ENCODE measurements around the gene PRR9. TPM values are rescaled to one million over a fixed set of nuclear protein-coding genes. Genes with fewer than 3 reads are reported as not detected.

PRR9 gene
- total and polyA plus RNA-seq, 8 donors = not detected

- Histone ChIP-seq H3K4me3 (peak overlapping the region in 3 of 4 donors; percentile 10 to 48 (median 27)), H3K27ac (no peak overlapping the region), H3K4me1 (peaks cover 0 to 4% (median 4%) of the 10 kb centered on the region in 3 donors), H3K9me3 (no peaks in the 10 kb centered on the region), H3K36me3 (no peaks in the 10 kb centered on the region), H3K27me3 (peaks cover 0 to 30% (median 10%) of the 10 kb centered on the region in 4 donors)
- peak in 3 of 4 donors; percentile 59 to 64 (median 61) for ATAC-seq
- no peak for FAIRE-seq
- DNase-seq = peak in 5 of 6 donors; percentile 10 to 71 (median 34)
- intact Hi-C loops (cut with DNase I) = no loop called here
- no peak for TF ChIP-seq CTCF (IDR thresholded peaks at IDR 0.05)
- WGBS, 2 donors = 1 to 3% methylated on average over 53 to 80 of the region's 80 CpGs
Measured at GRCh38 chr1:153261281-153262069, 44.1 kb downstream of the PRR9 start.

- Histone ChIP-seq H3K27ac (no peak overlapping the region), H3K27me3 (peaks cover 0 to 30% (median 10%) of the 10 kb centered on the region in 4 donors), H3K4me3 (peak overlapping the region in 1 of 4 donors; percentile 48), H3K9me3 (no peaks in the 10 kb centered on the region), H3K4me1 (peaks cover 0 to 4% (median 4%) of the 10 kb centered on the region in 3 donors), H3K36me3 (no peaks in the 10 kb centered on the region)
- intact Hi-C loops (cut with DNase I) = no loop called here
- 42 to 50% methylated on average over 6 of the region's 6 CpGs for WGBS, 2 donors
- ATAC-seq (no peak), DNase-seq (no peak), FAIRE-seq (no peak)
- no peak for TF ChIP-seq CTCF (IDR thresholded peaks at IDR 0.05)
Measured at GRCh38 chr1:153262070-153262366, 44.6 kb downstream of the PRR9 start.

GRCh38 chr1:153262462-153263157, 45.2 kb downstream of the PRR9 start:
- Histone ChIP-seq H3K9me3 (no peaks in the 10 kb centered on the region), H3K4me3 (no peak overlapping the region), H3K27me3 (peaks cover 0 to 30% (median 10%) of the 10 kb centered on the region in 4 donors), H3K4me1 (peaks cover 0 to 4% (median 4%) of the 10 kb centered on the region in 3 donors), H3K36me3 (no peaks in the 10 kb centered on the region), H3K27ac (no peak overlapping the region)
- FAIRE-seq (no peak), DNase-seq (no peak), ATAC-seq (no peak)
- TF ChIP-seq CTCF (IDR thresholded peaks at IDR 0.05) = no peak
- 50 to 51% methylated on average over 10 of the region's 10 CpGs for WGBS, 2 donors
- intact Hi-C loops (cut with DNase I) = no loop called here

GRCh38 chr1:153265457-153265856, 48.1 kb downstream of the PRR9 start:
- no peak for DNase-seq
- WGBS, 2 donors = 68 to 74% methylated on average over 1 of the region's 1 CpG
- Histone ChIP-seq H3K36me3 (no peaks in the 10 kb centered on the region), H3K4me3 (no peak overlapping the region), H3K9me3 (no peaks in the 10 kb centered on the region), H3K27ac (no peak overlapping the region), H3K27me3 (peaks cover 0 to 30% (median 10%) of the 10 kb centered on the region in 4 donors), H3K4me1 (peaks cover 0 to 4% (median 4%) of the 10 kb centered on the region in 3 donors)
- FAIRE-seq = no peak
- peak in 2 of 4 donors; percentile 8 to 11 for TF ChIP-seq CTCF (IDR thresholded peaks at IDR 0.05)
- ATAC-seq = no peak
- intact Hi-C loops (cut with DNase I) = no loop called here

Other genes starting within 250 kb of the PRR9 start
- gene SPRR4, start 246.9 kb upstream of the PRR9 start, total RNA-seq = not detected
- gene SPRR4, start 246.9 kb upstream of the PRR9 start, polyA plus RNA-seq = not detected
- not detected for gene SPRR1A, start 233.5 kb upstream of the PRR9 start, total RNA-seq
- not detected for gene SPRR1A, start 233.5 kb upstream of the PRR9 start, polyA plus RNA-seq
- gene SPRR3, start 215.8 kb upstream of the PRR9 start, total RNA-seq = not detected
- 1 to 10 TPM; 2.8 to 3.2 TPM for gene SPRR3, start 215.8 kb upstream of the PRR9 start, polyA plus RNA-seq
- not detected for gene SPRR1B, start 186.4 kb upstream of the PRR9 start, total RNA-seq
- under 1 TPM in 1 of 2 donors, not detected in 1; 0.65 TPM for gene SPRR1B, start 186.4 kb upstream of the PRR9 start, polyA plus RNA-seq
- not detected for gene SPRR2D, start 176.5 kb upstream of the PRR9 start, total RNA-seq
- under 1 TPM in 1 of 2 donors, not detected in 1; 0.53 TPM for gene SPRR2D, start 176.5 kb upstream of the PRR9 start, polyA plus RNA-seq
- gene SPRR2A, start 160.1 kb upstream of the PRR9 start, total RNA-seq = not detected
- gene SPRR2A, start 160.1 kb upstream of the PRR9 start, polyA plus RNA-seq = under 1 TPM in 1 of 2 donors, not detected in 1; 0.68 TPM
- gene SPRR2B, start 146.0 kb upstream of the PRR9 start, total RNA-seq = not detected
- not detected for gene SPRR2B, start 146.0 kb upstream of the PRR9 start, polyA plus RNA-seq
- not detected for gene SPRR2E, start 123.1 kb upstream of the PRR9 start, total RNA-seq
- gene SPRR2E, start 123.1 kb upstream of the PRR9 start, polyA plus RNA-seq = under 1 TPM in 1 of 2 donors, not detected in 1; 0.26 TPM
- under 1 TPM in 1 of 6 donors, not detected in 5; 0.35 TPM for gene SPRR2F, start 104.1 kb upstream of the PRR9 start, total RNA-seq
- gene SPRR2F, start 104.1 kb upstream of the PRR9 start, polyA plus RNA-seq = not detected
- not detected for gene SPRR2G, start 66.7 kb upstream of the PRR9 start, total RNA-seq
- gene SPRR2G, start 66.7 kb upstream of the PRR9 start, polyA plus RNA-seq = not detected
- not detected for gene LELP1, start 14.2 kb upstream of the PRR9 start, total RNA-seq
- gene LELP1, start 14.2 kb upstream of the PRR9 start, polyA plus RNA-seq = not detected
- not detected for gene LORICRIN, start 42.1 kb downstream of the PRR9 start, total RNA-seq
- not detected for gene LORICRIN, start 42.1 kb downstream of the PRR9 start, polyA plus RNA-seq
- not detected for gene PGLYRP3, start 95.4 kb downstream of the PRR9 start, total RNA-seq
- not detected for gene PGLYRP3, start 95.4 kb downstream of the PRR9 start, polyA plus RNA-seq
- gene PGLYRP4, start 131.3 kb downstream of the PRR9 start, total RNA-seq = under 1 TPM in 1 of 6 donors, not detected in 5; 0.37 TPM
- gene PGLYRP4, start 131.3 kb downstream of the PRR9 start, polyA plus RNA-seq = not detected
- 10 to 100 TPM in 3 of 6 donors, 1 to 10 TPM in 3; 3.9 to 49.0 (median 21.2) TPM for gene S100A9, start 140.3 kb downstream of the PRR9 start, total RNA-seq
- gene S100A9, start 140.3 kb downstream of the PRR9 start, polyA plus RNA-seq = 10 to 100 TPM; 51.4 to 79.6 TPM
- gene S100A12, start 158.0 kb downstream of the PRR9 start, total RNA-seq = 1 to 10 TPM in 3 of 6 donors, under 1 TPM in 2, not detected in 1; 0.44 to 3.3 (median 1.1) TPM
- 1 to 10 TPM; 2.6 to 5.2 TPM for gene S100A12, start 158.0 kb downstream of the PRR9 start, polyA plus RNA-seq
- 10 to 100 TPM in 3 of 6 donors, 1 to 10 TPM in 3; 2.0 to 36.1 (median 12.1) TPM for gene S100A8, start 173.5 kb downstream of the PRR9 start, total RNA-seq
- gene S100A8, start 173.5 kb downstream of the PRR9 start, polyA plus RNA-seq = 10 to 100 TPM; 26.1 to 41.9 TPM
- gene S100A7A, start 198.9 kb downstream of the PRR9 start, total RNA-seq = not detected
- gene S100A7A, start 198.9 kb downstream of the PRR9 start, polyA plus RNA-seq = not detected
- not detected for gene S100A7, start 243.1 kb downstream of the PRR9 start, total RNA-seq
- gene S100A7, start 243.1 kb downstream of the PRR9 start, polyA plus RNA-seq = not detected

Data from pancreas (tissue), 10 donors.